Measurements from ENCODE around the gene PUM2. TPM values are rescaled to one million over a fixed set of nuclear protein-coding genes. Genes with fewer than 3 reads are reported as not detected.

Gene PUM2
- total RNA-seq, 2 donors from 2014 or later, result 114 to 126 TPM

DNA sequence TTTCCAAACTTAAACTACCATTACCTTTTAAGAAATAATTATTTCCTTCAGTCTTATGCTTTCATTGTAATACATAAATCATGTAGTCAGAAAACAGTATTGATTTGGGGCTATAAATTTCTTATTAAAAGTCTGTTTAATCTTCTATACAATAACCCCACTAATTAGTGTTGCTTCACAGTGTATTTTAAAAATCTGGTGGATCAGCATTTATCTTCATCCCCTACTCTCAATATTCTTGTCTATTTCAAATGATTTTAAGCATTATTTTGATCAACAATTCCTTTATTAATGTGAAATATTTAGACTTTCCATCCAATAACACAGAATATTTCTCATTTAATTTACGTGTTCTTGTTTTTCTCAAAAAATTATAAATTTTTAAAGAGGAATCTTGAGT lies 93.2 kb downstream of the PUM2 start:
- H3K27ac Mint-ChIP-seq, result no peak overlapping the region
- H3K4me1 Mint-ChIP-seq, result no peaks in the 10 kb centered on the region
- no peaks in the 10 kb centered on the region for H3K9me3 Mint-ChIP-seq
- no peak for DNase-seq
- Histone ChIP-seq H3K9ac (ENCODE audit: extremely low read depth, low read length, poor library complexity, severe bottlenecking) (no peak overlapping the region), H3K4me3 (ENCODE audit: low read length) (no peak overlapping the region), H3K27ac (ENCODE audit: low read depth, low read length) (no peak overlapping the region), H3K4me1 (ENCODE audit: control insufficient read depth, insufficient read depth, low read length) (no peaks in the 10 kb centered on the region), H3K9me3 (ENCODE audit: control insufficient read depth, low read length) (no peaks in the 10 kb centered on the region), H3K36me3 (ENCODE audit: control insufficient read depth, insufficient read depth, low read length) (peaks cover 94% of the 10 kb centered on the region), H3K27me3 (ENCODE audit: control insufficient read depth, insufficient read depth, low read length, poor library complexity, severe bottlenecking) (no peaks in the 10 kb centered on the region)
- TF ChIP-seq, protein P1, sequence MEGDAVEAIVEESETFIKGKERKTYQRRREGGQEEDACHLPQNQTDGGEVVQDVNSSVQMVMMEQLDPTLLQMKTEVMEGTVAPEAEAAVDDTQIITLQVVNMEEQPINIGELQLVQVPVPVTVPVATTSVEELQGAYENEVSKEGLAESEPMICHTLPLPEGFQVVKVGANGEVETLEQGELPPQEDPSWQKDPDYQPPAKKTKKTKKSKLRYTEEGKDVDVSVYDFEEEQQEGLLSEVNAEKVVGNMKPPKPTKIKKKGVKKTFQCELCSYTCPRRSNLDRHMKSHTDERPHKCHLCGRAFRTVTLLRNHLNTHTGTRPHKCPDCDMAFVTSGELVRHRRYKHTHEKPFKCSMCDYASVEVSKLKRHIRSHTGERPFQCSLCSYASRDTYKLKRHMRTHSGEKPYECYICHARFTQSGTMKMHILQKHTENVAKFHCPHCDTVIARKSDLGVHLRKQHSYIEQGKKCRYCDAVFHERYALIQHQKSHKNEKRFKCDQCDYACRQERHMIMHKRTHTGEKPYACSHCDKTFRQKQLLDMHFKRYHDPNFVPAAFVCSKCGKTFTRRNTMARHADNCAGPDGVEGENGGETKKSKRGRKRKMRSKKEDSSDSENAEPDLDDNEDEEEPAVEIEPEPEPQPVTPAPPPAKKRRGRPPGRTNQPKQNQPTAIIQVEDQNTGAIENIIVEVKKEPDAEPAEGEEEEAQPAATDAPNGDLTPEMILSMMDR (conservative IDR thresholded peaks at IDR 0.05), result no peak
- H3K36me3 Mint-ChIP-seq (ENCODE audit: low read depth), result peaks cover 66% of the 10 kb centered on the region
- no peak overlapping the region for H3K4me3 Mint-ChIP-seq
- no peaks in the 10 kb centered on the region for H3K27me3 Mint-ChIP-seq (ENCODE audit: insufficient read depth)
- WGBS, 2 experiments (ENCODE audit: insufficient coverage in 1 of 2, insufficient read length in 1 of 2), result 100% methylated on average over 1 of the region's 1 CpG; no CpG with 5 or more reads in 1 of the 2 experiments

GRCh38 chr2:20254731-20255130 lies 95.9 kb downstream of the PUM2 start:
- H3K27ac ChIP-seq (ENCODE audit: low read depth, low read length), result no peak overlapping the region
- DNase-seq, result no peak
- H3K9me3 ChIP-seq (ENCODE audit: control insufficient read depth, low read length), result no peaks in the 10 kb centered on the region
- Mint-ChIP-seq H3K9me3 (no peaks in the 10 kb centered on the region), H3K36me3 (ENCODE audit: low read depth) (peaks cover 74% of the 10 kb centered on the region), H3K4me1 (no peaks in the 10 kb centered on the region), H3K27me3 (ENCODE audit: insufficient read depth) (no peaks in the 10 kb centered on the region), H3K27ac (no peak overlapping the region), H3K4me3 (no peak overlapping the region)
- no peaks in the 10 kb centered on the region for H3K27me3 ChIP-seq (ENCODE audit: control insufficient read depth, insufficient read depth, low read length, poor library complexity, severe bottlenecking)
- no peak overlapping the region for H3K9ac ChIP-seq (ENCODE audit: extremely low read depth, low read length, poor library complexity, severe bottlenecking)
- 90 to 93% methylated on average over 4 of the region's 4 CpGs for WGBS, 2 experiments (ENCODE audit: insufficient coverage in 1 of 2, insufficient read length in 1 of 2)
- H3K4me3 ChIP-seq (ENCODE audit: low read length), result no peak overlapping the region
- TF ChIP-seq, protein P1 (conservative IDR thresholded peaks at IDR 0.05), result no peak
- H3K4me1 ChIP-seq (ENCODE audit: control insufficient read depth, insufficient read depth, low read length), result no peaks in the 10 kb centered on the region
- peaks cover 94% of the 10 kb centered on the region for H3K36me3 ChIP-seq (ENCODE audit: control insufficient read depth, insufficient read depth, low read length)

DNA sequence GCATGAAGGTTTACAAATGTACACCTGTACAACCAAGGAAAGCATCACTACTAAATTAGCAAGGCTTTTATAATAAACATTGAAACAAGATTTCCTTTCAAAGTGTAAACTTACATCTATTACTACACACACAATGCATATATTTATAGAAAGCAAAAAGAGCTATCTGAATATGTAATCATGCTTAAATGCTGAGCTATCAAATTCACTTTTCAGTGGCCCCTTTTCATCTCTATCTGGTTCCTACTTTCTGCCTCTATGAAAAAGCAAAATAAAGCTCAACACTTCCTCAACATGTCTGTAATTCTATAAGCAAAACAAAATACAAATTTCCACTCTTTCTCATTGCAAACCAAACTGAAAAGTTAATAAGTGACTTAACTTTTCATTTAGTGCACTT lies 100.2 kb downstream of the PUM2 start:
- Histone ChIP-seq H3K4me3 (ENCODE audit: low read length) (no peak overlapping the region), H3K9me3 (ENCODE audit: control insufficient read depth, low read length) (no peaks in the 10 kb centered on the region), H3K9ac (ENCODE audit: extremely low read depth, low read length, poor library complexity, severe bottlenecking) (no peak overlapping the region), H3K36me3 (ENCODE audit: control insufficient read depth, insufficient read depth, low read length) (peaks cover 88% of the 10 kb centered on the region), H3K27ac (ENCODE audit: low read depth, low read length) (no peak overlapping the region), H3K27me3 (ENCODE audit: control insufficient read depth, insufficient read depth, low read length, poor library complexity, severe bottlenecking) (no peaks in the 10 kb centered on the region), H3K4me1 (ENCODE audit: control insufficient read depth, insufficient read depth, low read length) (no peaks in the 10 kb centered on the region)
- H3K4me1 Mint-ChIP-seq, result no peaks in the 10 kb centered on the region
- H3K4me3 Mint-ChIP-seq, result no peak overlapping the region
- H3K9me3 Mint-ChIP-seq, result no peaks in the 10 kb centered on the region
- peaks cover 86% of the 10 kb centered on the region for H3K36me3 Mint-ChIP-seq (ENCODE audit: low read depth)
- no peak overlapping the region for H3K27ac Mint-ChIP-seq
- TF ChIP-seq, protein P1 (conservative IDR thresholded peaks at IDR 0.05), result no peak
- no peaks in the 10 kb centered on the region for H3K27me3 Mint-ChIP-seq (ENCODE audit: insufficient read depth)
- DNase-seq, result no peak

Measured in endodermal cell (in vitro differentiated cells).